Activated CD8-positive, alpha-beta T cell treated with anti-CD3 and anti-CD28 coated beads for 36 hours (primary cell): ENCODE measurements around the gene MTCL1. TPM values are rescaled to one million over a fixed set of nuclear protein-coding genes. Genes with fewer than 3 reads are reported as not detected.

Source experiments
- ATAC-seq: fragments of 200-7000 bp; cut with Tn5 transposase; one replicate; pipeline ENCODE4 v1.10.0; 2021; ENCODE audit warnings: mild to moderate bottlenecking, moderate library complexity
- CTCF ChIA-PET: fragments of 350-600 bp; sonication (Branson Sonifier 250); formaldehyde crosslinking; loops from one replicate; lab custom pipeline; 2021; ENCODE audit warnings: antibody characterized with exemption; lab: Charles Lee
- POLR2A ChIA-PET: fragments of 350-600 bp; sonication (Branson Sonifier 250); formaldehyde crosslinking; loops from one replicate; lab custom pipeline; 2021; ENCODE audit warnings: antibody characterized with exemption; lab: Charles Lee
- DNase-seq: peaks from one replicate; pipeline ENCODE4 v3.0.0-alpha.2; 2020
- H3K27ac Mint-ChIP-seq: one replicate; pipeline ENCODE4 v1.8.0; 2021; ENCODE audit warnings: mild to moderate bottlenecking, mixed read lengths
- H3K27me3 Mint-ChIP-seq: one replicate; pipeline ENCODE4 v1.8.0; 2021; ENCODE audit warnings: mixed read lengths
- H3K36me3 Mint-ChIP-seq: one replicate; pipeline ENCODE4 v1.8.0; 2021; ENCODE audit warnings: low read depth, mixed read lengths
- H3K4me1 Mint-ChIP-seq: one replicate; pipeline ENCODE4 v1.8.0; 2021; ENCODE audit warnings: low read depth, mixed read lengths
- H3K4me3 Mint-ChIP-seq: one replicate; pipeline ENCODE4 v1.8.0; 2021; ENCODE audit warnings: mild to moderate bottlenecking, moderate library complexity, mixed read lengths
- H3K9me3 Mint-ChIP-seq: one replicate; pipeline ENCODE4 v1.8.0; 2021; ENCODE audit warnings: mixed read lengths
- CTCF ChIP-seq: fragments of 200-600 bp; IDR thresholded peaks from one replicate; pipeline ENCODE4 v1.8.0; 2022; ENCODE audit warnings: antibody characterized with exemption, mild to moderate bottlenecking
- intact Hi-C: fragments of 100-400 bp; cut with micrococcal nuclease; formaldehyde crosslinking; loops from one replicate; pipeline ENCODE4 v1.10.0; 2022
- total RNA-seq, 2 experiments: library from RNA; stranded (reverse); gene quantifications; one replicate each; pipeline ENCODE4 v1.2.3, GENCODE V29; 2021

The MTCL1 gene
- total RNA-seq, 2 experiments from 2014 or later, result 0.25 to 0.52 TPM

GRCh38 chr18:8783994-8784530 lies 78.7 kb downstream of the MTCL1 start:
- peaks cover 2% of the 10 kb centered on the region for H3K27me3 Mint-ChIP-seq
- ChIA-PET POLR2A (no interaction called here), CTCF (no interaction called here)
- intact Hi-C loops, result no loop called here
- no peak for TF ChIP-seq CTCF
- ATAC-seq, result no peak
- no peak overlapping the region for H3K27ac Mint-ChIP-seq
- H3K36me3 Mint-ChIP-seq, result no peaks in the 10 kb centered on the region
- no peaks in the 10 kb centered on the region for H3K4me1 Mint-ChIP-seq
- no peaks in the 10 kb centered on the region for H3K9me3 Mint-ChIP-seq
- H3K4me3 Mint-ChIP-seq, result no peak overlapping the region
- DNase-seq, result no peak

- Mint-ChIP-seq H3K4me3 (no peak overlapping the region), H3K27ac (no peak overlapping the region), H3K4me1 (no peaks in the 10 kb centered on the region), H3K27me3 (peaks cover 2% of the 10 kb centered on the region), H3K36me3 (no peaks in the 10 kb centered on the region), H3K9me3 (no peaks in the 10 kb centered on the region)
- DNase-seq (no peak), ATAC-seq (no peak)
- POLR2A ChIA-PET, result no interaction called here
- TF ChIP-seq CTCF, result no peak
- CTCF ChIA-PET, result interaction anchor here (1.6 kb wide), 1 partner anchor 13 kb away, joined by 3 read pairs; no protein-coding TSS in a partner anchor
- intact Hi-C loops, result no loop called here
Observed at GRCh38 chr18:8785261-8785660, 79.9 kb downstream of the MTCL1 start.

GRCh38 chr18:8785855-8786482 lies 80.6 kb downstream of the MTCL1 start:
- ATAC-seq (no peak), DNase-seq (no peak)
- Mint-ChIP-seq H3K27me3 (peaks cover 2% of the 10 kb centered on the region), H3K4me1 (no peaks in the 10 kb centered on the region), H3K4me3 (no peak overlapping the region), H3K36me3 (no peaks in the 10 kb centered on the region), H3K27ac (no peak overlapping the region), H3K9me3 (no peaks in the 10 kb centered on the region)
- intact Hi-C loops, result no loop called here
- TF ChIP-seq CTCF, result no peak
- ChIA-PET CTCF (interaction anchor here (1.0 to 1.6 kb wide), 2 partner anchors 13 to 16 kb away, joined by 3 to 4 read pairs; no protein-coding TSS in a partner anchor), POLR2A (no interaction called here)

- CTCF ChIA-PET, result interaction anchor here (0.8 to 1.6 kb wide), 3 partner anchors 12 to 74 kb away, joined by 3 to 4 read pairs (median 3); no protein-coding TSS in a partner anchor
- intact Hi-C loops, result no loop called here
- no peak overlapping the region for H3K27ac Mint-ChIP-seq
- no peaks in the 10 kb centered on the region for H3K4me1 Mint-ChIP-seq
- POLR2A ChIA-PET, result no interaction called here
- no peaks in the 10 kb centered on the region for H3K36me3 Mint-ChIP-seq
- DNase-seq, result no peak
- peaks cover 2% of the 10 kb centered on the region for H3K27me3 Mint-ChIP-seq
- H3K4me3 Mint-ChIP-seq, result no peak overlapping the region
- no peak for TF ChIP-seq CTCF
- H3K9me3 Mint-ChIP-seq, result no peaks in the 10 kb centered on the region
- no peak for ATAC-seq
Observed at GRCh38 chr18:8786483-8787370, 81.4 kb downstream of the MTCL1 start.

GRCh38 chr18:8787371-8787670 lies 82.0 kb downstream of the MTCL1 start:
- Mint-ChIP-seq H3K27me3 (peaks cover 2% of the 10 kb centered on the region), H3K4me1 (no peaks in the 10 kb centered on the region), H3K9me3 (no peaks in the 10 kb centered on the region), H3K27ac (no peak overlapping the region), H3K36me3 (no peaks in the 10 kb centered on the region), H3K4me3 (no peak overlapping the region)
- ChIA-PET POLR2A (no interaction called here), CTCF (interaction anchor here (0.8 kb wide), 1 partner anchor 75 kb away, joined by 3 read pairs; no protein-coding TSS in a partner anchor)
- TF ChIP-seq CTCF, result no peak
- ATAC-seq, result no peak
- intact Hi-C loops, result no loop called here
- no peak for DNase-seq
